NCI-H1105 treated with DMSO at 0.1 percent for 48 hours (cell line): ENCODE data around the gene SLC18A3.

Experiments
- DNase-seq: peaks from one replicate; lab custom pipeline; 2025; lab: John Stamatoyannopoulos, UW

Gene SLC18A3

GRCh38 chr10:49611816-49612512 is 1.9 kb downstream of the SLC18A3 start:
- no peak for DNase-seq

DNA sequence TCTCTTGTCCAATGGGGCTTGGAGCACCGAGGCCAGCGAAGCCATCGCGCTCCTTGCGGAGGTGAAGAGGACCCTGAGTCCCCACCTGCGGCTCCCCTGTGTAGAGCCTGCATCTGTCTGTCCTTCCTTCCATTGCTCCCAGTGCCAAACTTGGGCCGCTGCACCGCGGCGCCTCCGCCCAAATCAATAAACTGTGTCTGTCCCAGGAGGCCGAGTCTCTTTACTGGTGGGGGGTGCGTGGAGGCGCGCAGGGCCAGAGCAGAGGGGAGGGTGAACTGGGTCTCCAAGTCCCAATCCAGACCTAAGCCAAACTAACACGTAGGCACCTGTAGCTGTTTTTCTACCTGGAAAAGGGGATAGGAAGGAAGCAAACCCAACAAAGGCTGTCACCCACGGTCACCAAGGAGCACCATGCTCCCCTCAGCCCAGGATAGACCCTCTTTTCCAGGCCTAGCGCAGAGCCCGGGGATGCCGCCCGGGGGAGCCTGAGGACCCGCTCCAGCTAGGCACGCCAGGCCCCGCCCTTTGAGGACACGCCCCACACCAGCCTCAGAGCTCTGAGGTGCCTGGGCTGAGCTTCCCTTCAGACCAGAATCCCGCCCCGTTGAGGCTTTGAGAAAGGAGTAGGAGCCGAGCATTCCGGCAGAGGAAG is 2.5 kb downstream of the SLC18A3 start:
- DNase-seq = no peak

DNA sequence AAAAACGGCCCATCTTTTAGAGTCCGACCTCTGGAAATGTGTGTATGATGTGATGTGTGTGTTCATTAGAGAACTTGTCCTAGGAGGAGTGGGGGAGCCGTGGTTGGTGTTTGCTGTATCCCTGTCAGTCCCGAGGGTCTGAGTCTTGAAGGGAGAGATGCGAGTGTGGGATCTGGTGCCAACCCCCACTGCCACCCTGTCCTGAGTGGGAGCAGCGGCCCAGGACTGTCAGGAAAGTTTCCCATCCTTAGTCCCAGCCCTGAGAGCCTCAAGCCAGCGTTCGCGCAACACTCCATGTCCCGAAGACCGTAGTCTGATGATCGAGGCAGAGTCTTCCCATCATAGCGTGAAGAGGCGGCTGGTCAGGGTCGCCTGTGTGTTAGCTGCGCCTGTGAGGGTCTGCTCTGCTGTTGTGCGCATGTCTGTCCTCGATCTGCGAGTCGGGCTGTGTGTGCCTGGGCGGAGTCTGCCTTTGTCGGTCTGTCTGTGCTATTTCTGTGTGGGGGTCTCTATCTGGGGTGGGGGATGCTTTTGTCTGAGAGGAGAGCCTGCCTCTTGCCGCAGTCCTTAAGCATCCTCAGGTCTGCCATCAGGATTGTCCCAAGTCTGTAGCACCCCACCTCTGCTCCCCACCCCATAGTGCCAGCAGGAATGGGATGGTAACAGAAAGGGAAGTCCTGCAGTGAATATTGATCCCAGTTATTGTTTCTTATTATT is 3.2 kb downstream of the SLC18A3 start:
- DNase-seq = no peak

DNA sequence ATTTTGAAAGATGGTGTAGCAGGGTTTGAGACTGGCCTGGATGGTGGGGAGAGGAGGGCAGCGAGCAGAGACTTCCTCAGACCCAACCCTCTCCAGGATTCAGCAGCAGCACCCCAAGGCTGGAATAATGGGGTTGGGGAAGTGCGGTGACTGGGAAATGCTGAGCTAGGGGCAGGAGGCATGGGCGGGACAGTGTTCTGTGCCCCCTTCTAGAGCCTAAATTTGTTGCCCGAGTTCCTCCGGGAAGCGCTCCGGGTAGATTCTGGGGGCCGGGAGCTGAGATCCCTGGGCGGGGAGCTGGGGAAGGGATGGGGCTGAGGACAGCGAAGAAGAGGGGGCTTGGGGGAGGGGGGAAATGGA is 3.8 kb downstream of the SLC18A3 start, which contains the start of gene CHAT:
TSS of gene CHAT (plus strand) at position 156 of the 360 bp plus-strand sequence. CDS start at position 309, 153 bp downstream.
- no peak for DNase-seq

- DNase-seq = no peak
These were observed 4.4 kb downstream of the SLC18A3 start for GRCh38 chr10:49614242-49615198.

DNA sequence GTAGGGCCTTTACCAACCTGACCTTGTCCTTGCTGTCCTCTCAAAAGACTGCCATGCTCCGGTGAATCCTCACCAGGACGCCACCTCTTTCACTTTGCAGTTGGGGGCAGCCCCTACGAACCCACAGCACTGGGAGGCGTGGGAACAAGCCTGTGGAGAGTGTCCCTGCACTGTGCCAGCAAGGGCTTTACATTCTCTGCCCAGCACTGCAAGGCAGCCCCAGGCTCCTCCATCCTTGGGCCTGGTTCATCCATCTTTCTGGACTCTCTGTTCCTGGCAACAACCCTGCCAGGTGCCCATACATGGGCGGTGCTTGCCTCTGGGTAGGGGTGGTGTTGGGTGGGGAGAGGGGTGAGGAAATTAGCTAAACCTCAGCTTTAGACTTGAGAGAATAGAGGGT is 5.1 kb downstream of the SLC18A3 start:
- DNase-seq = no peak

DNA sequence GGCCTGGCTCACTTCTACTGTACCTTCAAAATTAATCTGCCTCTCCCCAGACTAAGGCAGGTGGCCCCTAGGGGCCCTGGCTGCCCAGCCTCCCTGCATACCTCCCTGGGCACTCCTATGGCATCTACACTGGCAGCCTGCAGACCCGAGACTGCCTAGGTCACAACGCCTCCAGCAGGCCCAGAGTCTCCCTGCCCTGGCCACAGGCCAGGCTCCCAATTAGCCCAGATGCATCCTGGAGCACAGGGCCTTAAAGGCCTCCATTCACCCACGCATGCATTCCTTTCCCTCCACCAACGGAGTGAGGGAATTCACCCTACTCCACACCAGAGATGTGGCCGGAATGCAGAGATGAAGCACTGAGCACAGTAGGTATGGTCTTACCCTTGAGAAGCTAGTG is 5.6 kb downstream of the SLC18A3 start:
- no peak for DNase-seq

GRCh38 chr10:49616421-49617101 is 6.5 kb downstream of the SLC18A3 start:
- no peak for DNase-seq

DNA sequence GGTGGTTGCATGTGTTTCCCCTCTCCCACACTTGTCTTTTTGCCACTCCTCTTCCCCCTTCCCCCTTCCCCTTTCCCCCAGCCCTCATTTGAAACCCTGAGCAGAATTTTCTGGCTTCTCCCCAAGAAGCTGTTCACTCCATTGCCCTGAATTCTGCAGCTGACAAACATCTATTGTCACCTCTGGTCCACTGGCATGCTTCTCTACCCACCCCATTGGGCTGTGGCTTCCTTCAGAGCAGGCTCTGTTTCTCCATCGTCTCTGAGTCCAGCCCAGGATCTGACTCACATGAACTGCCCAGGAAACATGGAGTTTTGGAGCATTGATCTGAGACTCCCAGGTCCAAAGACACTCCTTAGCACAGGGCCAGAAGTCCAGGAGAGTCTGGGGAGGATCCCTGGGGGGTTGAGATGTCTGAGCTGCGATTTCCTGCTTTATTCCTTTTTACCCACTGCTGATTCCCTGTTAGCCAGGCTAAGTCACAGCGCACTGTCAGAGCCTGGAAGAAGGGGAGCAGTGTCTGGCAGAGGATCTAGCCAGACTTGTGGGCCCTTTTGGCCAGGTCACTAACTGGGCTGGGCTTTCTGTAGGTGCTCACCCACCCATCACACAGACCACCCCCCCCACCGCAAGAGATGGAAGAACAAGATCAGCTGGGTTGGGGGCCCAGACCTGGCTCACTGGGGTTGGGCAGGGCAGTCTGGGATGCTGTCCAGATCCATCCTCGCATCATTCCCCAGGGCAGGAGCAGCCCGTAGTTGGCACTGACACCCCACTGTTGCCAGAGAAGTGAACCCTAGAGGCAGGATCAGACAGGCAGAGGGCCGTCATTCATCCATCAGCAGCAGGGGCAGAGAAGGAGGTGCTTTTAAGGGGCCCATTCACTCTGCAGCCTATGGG is 7.3 kb downstream of the SLC18A3 start:
- no peak for DNase-seq

DNA sequence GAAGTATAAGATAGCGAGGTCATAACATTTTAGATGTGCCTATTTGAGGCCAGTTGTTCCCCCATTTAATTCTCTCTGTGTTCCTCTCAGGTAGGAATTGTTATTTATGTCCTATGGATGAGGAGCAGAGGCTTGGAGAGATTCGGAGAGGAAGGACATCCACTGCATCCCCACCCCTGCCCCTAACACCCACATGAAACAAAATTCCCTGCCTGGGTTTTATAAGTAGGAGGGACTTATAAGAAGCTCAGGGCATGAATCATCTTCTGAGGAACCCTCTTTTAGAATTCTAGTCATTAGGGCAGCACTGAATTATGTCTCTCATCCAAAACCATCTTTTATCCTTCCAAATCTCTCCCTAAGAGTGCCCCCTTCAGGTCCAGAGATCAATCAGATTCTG is 8.7 kb downstream of the SLC18A3 start:
- no peak for DNase-seq

DNA sequence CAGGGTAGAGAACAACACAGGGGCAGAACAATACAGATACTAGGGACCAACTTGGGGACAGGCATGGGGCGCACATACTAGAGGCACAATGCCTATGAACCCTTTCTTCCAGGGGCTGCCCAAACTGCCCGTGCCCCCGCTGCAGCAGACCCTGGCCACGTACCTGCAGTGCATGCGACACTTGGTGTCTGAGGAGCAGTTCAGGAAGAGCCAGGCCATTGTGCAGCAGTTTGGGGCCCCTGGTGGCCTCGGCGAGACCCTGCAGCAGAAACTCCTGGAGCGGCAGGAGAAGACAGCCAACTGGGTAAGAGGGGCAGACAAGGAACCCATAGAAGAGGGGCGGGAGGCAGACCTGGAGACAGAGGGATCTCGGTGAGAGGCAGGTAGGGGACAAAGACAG is 9.5 kb downstream of the SLC18A3 start:
- no peak for DNase-seq

DNA sequence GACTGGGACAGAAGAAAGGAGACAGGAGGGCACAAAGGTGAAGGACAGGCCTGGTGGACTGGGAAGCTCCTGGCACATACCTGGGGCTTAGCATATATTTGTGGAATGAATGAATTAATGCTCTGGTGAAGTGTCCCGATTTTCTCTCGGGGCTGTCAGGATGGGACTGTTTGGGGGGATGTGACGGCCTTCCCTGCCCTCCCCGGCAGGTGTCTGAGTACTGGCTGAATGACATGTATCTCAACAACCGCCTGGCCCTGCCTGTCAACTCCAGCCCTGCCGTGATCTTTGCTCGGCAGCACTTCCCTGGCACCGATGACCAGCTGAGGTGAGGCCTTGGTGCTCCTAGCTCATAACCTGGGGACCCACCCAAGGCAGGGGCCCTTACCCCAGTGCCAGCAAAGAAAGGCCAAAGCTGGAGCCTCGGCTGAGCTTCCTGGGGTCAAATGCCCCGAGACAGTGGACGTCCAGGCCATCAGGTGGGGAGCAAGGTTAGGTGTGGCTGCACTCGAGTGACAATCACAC is 10.2 kb downstream of the SLC18A3 start:
- DNase-seq = no peak

DNA sequence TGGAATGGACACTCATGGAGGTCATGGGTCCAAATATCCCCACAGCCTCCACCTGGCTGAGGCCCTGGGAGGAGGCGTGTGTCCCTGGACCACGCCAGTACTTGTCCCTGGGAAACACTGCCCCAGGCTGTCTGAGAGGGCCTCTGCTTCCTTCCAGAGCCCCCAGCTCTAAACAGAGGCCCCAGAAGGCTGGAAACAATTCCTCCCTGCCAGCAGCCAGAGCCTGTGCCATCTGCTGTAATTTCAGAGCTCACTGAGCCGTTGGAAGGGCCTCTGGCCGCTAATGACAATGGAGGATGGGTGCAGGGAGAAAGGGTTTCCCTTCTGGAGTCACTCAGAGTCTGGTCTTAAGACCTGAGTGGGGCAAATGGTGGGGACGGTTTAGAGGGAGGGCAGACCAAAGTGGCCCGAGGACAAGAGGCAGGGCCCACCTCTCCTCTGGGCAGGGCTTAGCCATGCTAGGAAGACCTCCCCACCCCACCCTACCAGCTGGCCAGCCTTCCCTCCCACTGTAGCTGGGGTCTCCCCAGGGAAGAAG is 10.8 kb downstream of the SLC18A3 start:
- DNase-seq = no peak

DNA sequence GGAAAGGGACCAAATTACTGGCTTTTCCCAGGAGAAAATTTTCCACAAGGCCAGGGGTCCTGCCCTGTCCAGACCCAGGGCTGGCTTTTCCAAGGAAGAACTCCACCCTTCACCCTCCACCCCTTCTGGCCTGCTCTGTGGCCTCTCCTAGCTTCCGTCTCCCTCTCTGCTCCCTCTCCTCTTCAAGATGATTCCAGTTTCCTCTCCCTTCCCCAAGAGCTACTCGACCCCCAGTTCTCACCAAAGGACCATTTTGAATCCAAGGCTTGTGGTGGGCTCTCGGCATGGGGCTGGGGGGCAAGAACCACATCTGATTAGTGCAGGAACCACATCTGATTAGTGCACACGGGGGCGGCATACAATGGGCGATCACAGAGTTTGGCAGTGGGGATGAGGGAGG is 11.5 kb downstream of the SLC18A3 start:
- DNase-seq = no peak

DNA sequence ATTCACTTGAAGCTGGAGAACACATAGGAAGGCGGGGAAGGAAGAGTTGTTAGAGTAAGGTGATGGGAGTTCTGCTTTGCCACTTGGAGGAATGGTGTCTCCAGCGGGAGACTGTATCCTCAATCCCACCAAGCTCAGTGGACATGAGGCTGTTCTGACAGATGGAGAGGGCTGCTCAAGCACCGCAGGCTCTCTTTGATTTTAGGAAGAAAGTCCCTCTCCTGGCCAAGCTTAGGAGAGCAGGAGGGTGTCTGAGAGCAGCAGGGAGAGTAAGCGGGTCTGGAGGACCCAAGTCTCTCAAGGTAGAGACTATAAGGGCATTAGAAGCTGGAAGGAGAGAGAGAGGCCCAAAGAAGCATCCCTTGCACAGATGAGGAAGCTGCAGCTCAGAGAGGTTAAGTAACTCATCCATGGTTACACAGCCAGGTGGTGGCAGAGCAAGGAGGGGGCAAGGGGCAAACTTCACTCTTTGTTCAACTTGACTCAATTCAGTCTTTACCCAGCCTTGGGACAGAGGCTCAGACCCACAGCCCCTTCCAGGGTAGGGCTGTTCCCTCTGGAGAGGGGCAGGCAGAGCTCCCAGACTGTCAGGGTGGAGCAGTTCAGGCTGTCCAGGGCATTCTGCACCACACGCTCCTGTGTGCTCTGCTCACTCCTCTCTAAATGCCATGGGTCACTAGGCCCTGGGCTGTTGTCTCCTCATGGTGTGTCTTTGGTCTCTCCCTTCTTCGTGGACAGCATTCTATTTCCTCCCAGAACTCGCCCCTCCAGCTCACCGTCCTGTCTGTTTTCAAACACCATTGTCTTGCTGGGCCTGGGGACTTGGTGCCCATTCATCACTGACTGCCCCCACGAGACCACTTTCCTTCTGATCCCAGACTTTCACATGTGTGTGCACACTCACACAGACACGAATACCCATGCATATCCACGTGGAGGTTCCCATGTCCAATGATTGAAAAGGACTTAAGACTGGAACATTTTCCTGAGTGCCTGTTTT is 12.6 kb downstream of the SLC18A3 start:
- DNase-seq = no peak

DNA sequence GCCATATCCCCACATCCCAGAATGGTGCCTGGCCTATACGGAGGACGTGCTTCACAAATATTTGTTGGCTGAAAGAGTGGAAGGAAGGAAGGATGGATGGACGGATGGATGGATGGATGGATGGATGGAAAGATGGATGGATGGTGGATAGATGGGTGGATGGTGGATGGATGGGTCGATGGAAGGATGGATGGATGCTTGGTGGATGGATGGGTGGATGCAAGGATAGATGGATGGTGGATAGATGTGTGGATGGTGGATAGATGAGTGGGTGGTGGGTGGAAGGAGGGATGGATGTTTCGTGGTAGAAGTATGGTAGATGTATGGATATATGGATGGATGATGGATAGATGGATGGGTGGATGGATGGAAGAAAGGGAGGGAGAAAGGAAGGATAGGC is 14.5 kb downstream of the SLC18A3 start:
- no peak for DNase-seq

DNA sequence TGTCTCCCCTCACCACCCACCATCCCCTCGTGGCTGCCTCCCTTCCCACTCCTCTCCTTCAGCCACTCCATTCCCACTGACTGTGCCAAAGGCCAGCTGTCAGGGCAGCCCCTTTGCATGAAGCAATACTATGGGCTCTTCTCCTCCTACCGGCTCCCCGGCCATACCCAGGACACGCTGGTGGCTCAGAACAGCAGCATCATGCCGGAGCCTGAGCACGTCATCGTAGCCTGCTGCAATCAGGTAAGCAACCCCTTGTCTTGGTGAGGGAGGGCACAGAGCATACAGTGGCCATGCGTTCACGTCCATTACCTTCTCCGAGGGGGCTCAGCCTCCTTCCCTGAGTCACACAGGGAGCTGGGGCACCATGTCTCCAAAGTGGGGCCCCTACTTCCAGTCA is 15.3 kb downstream of the SLC18A3 start:
- DNase-seq = no peak

DNA sequence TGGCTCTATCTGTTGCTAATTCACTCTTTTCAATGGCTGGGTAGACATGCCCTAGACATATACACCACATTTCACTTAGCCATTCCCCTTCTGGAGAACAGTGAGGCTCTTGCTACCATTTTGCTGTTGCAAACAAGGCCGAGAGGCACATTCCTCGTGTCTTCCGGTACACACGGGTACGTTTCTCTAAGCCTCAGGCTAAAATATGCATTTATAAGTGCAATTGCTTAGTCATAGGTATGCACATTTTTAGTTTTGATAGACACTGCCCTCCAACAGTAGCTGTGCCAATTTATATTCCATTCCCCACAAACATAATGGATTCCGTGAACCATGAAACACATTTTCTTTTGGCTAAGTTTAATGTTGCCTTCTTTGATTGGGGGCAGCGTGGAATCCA is 16.9 kb downstream of the SLC18A3 start:
- DNase-seq = no peak
